WTC11 (cell line): ENCODE data around the gene ECHS1. TPM values are rescaled to one million over a fixed set of nuclear protein-coding genes. Genes with fewer than 3 reads are reported as not detected.

Experiments used
- ATAC-seq: fragments of 200-7000 bp; cut with Tn5 transposase; 2 replicates; pipeline ENCODE4 v1.10.0; 2021; ENCODE audit warnings: mild to moderate bottlenecking, moderate library complexity
- CTCF ChIA-PET: fragments of 300-600 bp; sonication (Branson Sonifier 250); formaldehyde crosslinking; loops from one replicate; lab custom pipeline; 2021; ENCODE audit warnings: antibody characterized with exemption; lab: Charles Lee
- POLR2A ChIA-PET: fragments of 350-600 bp; sonication (Branson Sonifier 250); formaldehyde crosslinking; loops from one replicate; lab custom pipeline; 2021; ENCODE audit warnings: antibody characterized with exemption; lab: Charles Lee
- DNase-seq: peaks from one replicate; pipeline ENCODE4 v3.0.0; 2021; ENCODE audit warnings: low spot score
- H3K27ac Mint-ChIP-seq: 2 replicates; pipeline ENCODE4 v1.8.0; 2021; ENCODE audit warnings: mixed read lengths
- H3K27me3 Mint-ChIP-seq: 2 replicates; pipeline ENCODE4 v1.8.0; 2021; ENCODE audit warnings: low read depth, mild to moderate bottlenecking, moderate library complexity, mixed read lengths
- H3K36me3 Mint-ChIP-seq: 2 replicates; pipeline ENCODE4 v1.8.0; 2021; ENCODE audit warnings: mixed read lengths
- H3K4me1 Mint-ChIP-seq: 2 replicates; pipeline ENCODE4 v1.8.0; 2022; ENCODE audit warnings: mixed read lengths
- H3K4me3 Mint-ChIP-seq: 2 replicates; pipeline ENCODE4 v1.8.0; 2021; ENCODE audit warnings: mild to moderate bottlenecking, moderate library complexity, mixed read lengths
- H3K9me3 Mint-ChIP-seq: 2 replicates; pipeline ENCODE4 v1.8.0; 2021; ENCODE audit warnings: mixed read lengths
- AR ChIP-seq: fragments of 250-450 bp; sonication (Bioruptor Pico); IDR thresholded peaks from 2 replicates; pipeline ENCODE4 v1.9.0; 2021; ENCODE audit warnings: mild to moderate bottlenecking
- CTCF ChIP-seq: fragments of 200-600 bp; IDR thresholded peaks from 2 replicates; pipeline ENCODE4 v1.8.0; 2022; ENCODE audit warnings: antibody characterized with exemption
- ETV6 ChIP-seq: sonication (generic); formaldehyde crosslinking; IDR thresholded peaks from 2 replicates; pipeline ENCODE4 v1.8.1; 2022; ENCODE audit warnings: mild to moderate bottlenecking, missing genetic modification reagents
- FOXK1 ChIP-seq: sonication (generic); formaldehyde crosslinking; IDR thresholded peaks from 2 replicates; pipeline ENCODE4 v1.8.0; 2022; ENCODE audit warnings: mild to moderate bottlenecking, moderate library complexity, missing genetic modification reagents
- FOXP1 ChIP-seq: sonication (generic); formaldehyde crosslinking; IDR thresholded peaks from 2 replicates; pipeline ENCODE4 v1.8.0; 2022; ENCODE audit warnings: missing genetic modification reagents, mild to moderate bottlenecking, moderate library complexity, borderline replicate concordance
- GRHL2 ChIP-seq: fragments of 250-450 bp; sonication (Bioruptor Pico); IDR thresholded peaks from 2 replicates; pipeline ENCODE4 v1.8.0; 2022; ENCODE audit warnings: mild to moderate bottlenecking, moderate library complexity; ENCODE audit not compliant: insufficient replicate concordance, severe bottlenecking
- NFE2L1 ChIP-seq: sonication (generic); formaldehyde crosslinking; IDR thresholded peaks from 2 replicates; pipeline ENCODE4 v1.8.1; 2023; ENCODE audit warnings: missing genetic modification reagents
- NFYB ChIP-seq: sonication (generic); formaldehyde crosslinking; conservative IDR thresholded peaks from 2 replicates; pipeline ENCODE4 v1.8.0; 2022; ENCODE audit warnings: low read depth, missing genetic modification reagents
- NR1H2 ChIP-seq: sonication (generic); formaldehyde crosslinking; IDR thresholded peaks from 2 replicates; pipeline ENCODE4 v1.9.0; 2021; ENCODE audit warnings: mild to moderate bottlenecking, moderate library complexity, missing genetic modification reagents
- NR2C2 ChIP-seq: sonication (generic); formaldehyde crosslinking; IDR thresholded peaks from 2 replicates; pipeline ENCODE4 v1.8.0; 2022; ENCODE audit warnings: mild to moderate bottlenecking, missing genetic modification reagents
- OVOL2 ChIP-seq: fragments of 250-450 bp; sonication (Bioruptor Pico); IDR thresholded peaks from 2 replicates; pipeline ENCODE4 v1.9.0; 2021; ENCODE audit warnings: mild to moderate bottlenecking, borderline replicate concordance
- RELA ChIP-seq: sonication (generic); formaldehyde crosslinking; IDR thresholded peaks from 2 replicates; pipeline ENCODE4 v1.8.1; 2022; ENCODE audit warnings: missing genetic modification reagents, mild to moderate bottlenecking, borderline replicate concordance
- RORB ChIP-seq: fragments of 250-450 bp; sonication (Bioruptor Pico); IDR thresholded peaks from 2 replicates; pipeline ENCODE4 v1.9.0; 2021; ENCODE audit warnings: mild to moderate bottlenecking
- SMAD4 ChIP-seq: sonication (generic); formaldehyde crosslinking; IDR thresholded peaks from 2 replicates; pipeline ENCODE4 v1.8.0; 2022; ENCODE audit warnings: mild to moderate bottlenecking, missing genetic modification reagents
- USF2 ChIP-seq: sonication (generic); formaldehyde crosslinking; IDR thresholded peaks from 2 replicates; pipeline ENCODE4 v1.8.1; 2023; ENCODE audit warnings: mild to moderate bottlenecking, missing genetic modification reagents, moderate library complexity
- ZMAT4 ChIP-seq: fragments of 250-450 bp; sonication (Bioruptor Pico); IDR thresholded peaks from 2 replicates; pipeline ENCODE4 v1.9.0; 2021; ENCODE audit warnings: mild to moderate bottlenecking
- ZNF532 ChIP-seq: fragments of 250-450 bp; sonication (Bioruptor Pico); IDR thresholded peaks from 2 replicates; pipeline ENCODE4 v1.9.0; 2021; ENCODE audit warnings: mild to moderate bottlenecking, borderline replicate concordance
- ZNF671 ChIP-seq: fragments of 250-450 bp; sonication (Bioruptor Pico); IDR thresholded peaks from 2 replicates; pipeline ENCODE4 v1.8.0; 2021; ENCODE audit warnings: mild to moderate bottlenecking
- ZSCAN18 ChIP-seq: fragments of 250-450 bp; sonication (Bioruptor Pico); IDR thresholded peaks from 2 replicates; pipeline ENCODE4 v2.1.2; 2022; ENCODE audit warnings: mild to moderate bottlenecking, moderate library complexity
- total RNA-seq: library from RNA; stranded (reverse); gene quantifications from 3 replicates; pipeline ENCODE4 v1.2.3, GENCODE V29; 2021

Gene ECHS1
- total RNA-seq, 1 experiment from 2014 or later: 84.1 TPM

- Mint-ChIP-seq H3K4me3 (no peak overlapping the region), H3K27me3 (peaks cover 36% of the 10 kb centered on the region), H3K9me3 (peaks cover 10% of the 10 kb centered on the region), H3K36me3 (no peaks in the 10 kb centered on the region), H3K27ac (no peak overlapping the region), H3K4me1 (peaks cover 15% of the 10 kb centered on the region)
- ATAC-seq (no peak), DNase-seq (no peak)
- ChIA-PET CTCF (interaction anchor here (1.1 to 1.5 kb wide), 2 partner anchors 14 to 26 kb away, joined by 7 read pairs; no protein-coding TSS in a partner anchor), POLR2A (no interaction called here)
- TF ChIP-seq FOXP1 (CRISPR knock-in tag) (no peak), NFYB (CRISPR knock-in tag) (no peak), OVOL2 (no peak), SMAD4 (CRISPR knock-in tag) (no peak), ETV6 (no peak), NFE2L1 (CRISPR knock-in tag) (no peak)
These were observed 28.9 kb downstream of the ECHS1 start for GRCh38 chr10:133344236-133344635.

- DNase-seq: no peak
- peaks cover 35% of the 10 kb centered on the region for H3K27me3 Mint-ChIP-seq
- no peak overlapping the region for H3K27ac Mint-ChIP-seq
- ATAC-seq: no peak
- ChIA-PET CTCF (interaction anchor here (0.9 to 1.5 kb wide), 3 partner anchors 14 to 25 kb away, joined by 4 to 7 read pairs (median 7); partner anchors contain the start of gene FUOM), POLR2A (no interaction called here)
- peaks cover 10% of the 10 kb centered on the region for H3K9me3 Mint-ChIP-seq
- H3K36me3 Mint-ChIP-seq: no peaks in the 10 kb centered on the region
- TF ChIP-seq NR1H2 (CRISPR knock-in tag) (no peak), RORB (no peak), GRHL2 (CRISPR knock-in tag) (no peak), FOXK1 (CRISPR knock-in tag) (no peak), ZNF532 (CRISPR knock-in tag) (no peak), RELA (CRISPR knock-in tag) (no peak), ZMAT4 (no peak), CTCF (no peak), ZSCAN18 (no peak), AR (no peak), ZNF671 (CRISPR knock-in tag) (no peak), NR2C2 (CRISPR knock-in tag) (no peak), USF2 (CRISPR knock-in tag) (no peak)
- peaks cover 15% of the 10 kb centered on the region for H3K4me1 Mint-ChIP-seq
- H3K4me3 Mint-ChIP-seq: no peak overlapping the region
These were observed 29.6 kb downstream of the ECHS1 start for GRCh38 chr10:133343558-133343957.
